ENCODE data around the gene CFB.
A peak's percentile ranks its signal among the peaks of the same experiment; 100 is the strongest.
"Not testable (repeated sequence)": the region's sequence is repeated elsewhere in the genome, so short reads cannot be mapped to it uniquely, and the experiment has no call there.

Gene CFB

GRCh38 chr6:31971993-31972708 is 26.3 kb downstream of the CFB start, which contains the start of gene DXO:
Gene DXO (minus strand): TSS chr6:31972138. CDS start chr6:31971675, 463 bp downstream.
- DNase-seq: peak; percentile 95

- DNase-seq: no peak
These were observed 26.9 kb downstream of the CFB start for GRCh38 chr6:31972709-31973350.

- DNase-seq: not testable (repeated sequence)
These were observed 30.2 kb downstream of the CFB start for GRCh38 chr6:31976065-31976464.

- DNase-seq: no peak
These were observed 32.0 kb downstream of the CFB start for GRCh38 chr6:31977816-31978431.

GRCh38 chr6:31978831-31979230 is 32.9 kb downstream of the CFB start:
- no peak for DNase-seq

- DNase-seq: no peak
These were observed 33.5 kb downstream of the CFB start for GRCh38 chr6:31979238-31979898.

- not testable (repeated sequence) for DNase-seq
These were observed 34.4 kb downstream of the CFB start for GRCh38 chr6:31980195-31980876.

GRCh38 chr6:31980998-31981397 is 35.1 kb downstream of the CFB start:
- not testable (repeated sequence) for DNase-seq

GRCh38 chr6:31981744-31982143 is 35.8 kb downstream of the CFB start, which contains the start of gene C4A:
Gene C4A (plus strand): TSS chr6:31982057. CDS start chr6:31982108, 51 bp downstream.
- DNase-seq: not testable (repeated sequence)

GRCh38 chr6:31989363-31989762 is 43.5 kb downstream of the CFB start:
- not testable (repeated sequence) for DNase-seq

GRCh38 chr6:31994421-31994820 is 48.5 kb downstream of the CFB start:
- not testable (repeated sequence) for DNase-seq

GRCh38 chr6:31996385-31996784 is 50.5 kb downstream of the CFB start:
- DNase-seq: not testable (repeated sequence)
